MV-4-11 (cell line): ENCODE data around the gene SANBR.
A peak's percentile ranks its signal among the peaks of the same experiment; 100 is the strongest.
"Not testable (repeated sequence)": the region's sequence is repeated elsewhere in the genome, so short reads cannot be mapped to it uniquely, and the experiment has no call there.

Source experiments
- DNase-seq: peaks from one replicate; lab custom pipeline; 2025; lab: John Stamatoyannopoulos, UW

The SANBR gene

DNA sequence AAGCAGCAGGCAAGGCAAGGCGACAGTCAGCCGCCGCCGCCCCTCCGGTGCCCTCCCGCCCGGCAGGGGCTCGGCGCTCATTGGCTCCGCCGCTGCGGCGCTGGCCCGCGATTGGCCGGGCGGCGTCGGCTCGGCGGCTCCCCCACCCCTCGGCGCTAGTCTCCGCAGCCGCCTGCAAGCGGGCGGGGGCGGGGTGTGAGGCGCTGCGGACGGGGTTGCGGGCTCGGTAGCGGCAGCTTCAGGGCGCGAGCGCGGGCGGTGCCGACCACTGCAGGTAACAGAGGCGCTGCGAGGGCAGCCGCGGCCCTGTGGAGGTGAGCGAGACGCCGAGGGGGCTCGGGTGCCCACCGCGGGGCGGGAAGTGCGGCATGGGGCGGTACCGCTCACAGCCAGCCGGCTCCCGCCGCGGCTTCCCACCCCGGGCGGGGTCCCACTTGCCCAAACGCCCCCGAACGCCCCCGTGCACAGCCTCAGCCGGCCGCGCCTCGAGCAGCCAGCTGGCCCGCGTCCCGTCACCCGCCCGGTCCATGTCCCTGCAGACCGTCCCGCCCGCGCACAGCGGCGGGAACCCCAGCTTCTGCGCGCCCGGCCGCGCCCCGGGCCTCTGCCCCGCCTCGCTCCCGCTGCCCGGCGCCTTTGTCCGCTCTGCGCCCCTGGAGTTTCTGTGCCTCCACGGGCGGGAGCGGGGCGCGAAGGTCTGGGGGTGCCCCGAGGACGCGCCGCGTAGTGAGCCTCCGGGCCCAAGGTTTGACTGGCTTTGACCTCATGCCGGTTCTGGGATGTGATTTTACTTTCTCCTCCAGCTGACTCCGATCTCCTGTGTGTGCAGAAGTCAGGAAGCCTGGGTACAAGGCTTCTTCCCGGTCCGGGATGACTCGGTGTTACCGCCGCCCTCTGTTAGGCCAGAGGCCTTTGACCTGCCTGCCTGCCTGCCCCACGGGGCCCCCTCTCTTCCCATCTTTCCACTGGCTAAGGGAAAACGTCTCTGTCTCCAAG lies at the start of gene SANBR:
Gene SANBR, plus strand, starts transcription at position 158 of the 996 bp plus-strand sequence. CDS start 4,480 bp downstream, outside the sequence.
- DNase-seq, result peak; percentile 81

DNA sequence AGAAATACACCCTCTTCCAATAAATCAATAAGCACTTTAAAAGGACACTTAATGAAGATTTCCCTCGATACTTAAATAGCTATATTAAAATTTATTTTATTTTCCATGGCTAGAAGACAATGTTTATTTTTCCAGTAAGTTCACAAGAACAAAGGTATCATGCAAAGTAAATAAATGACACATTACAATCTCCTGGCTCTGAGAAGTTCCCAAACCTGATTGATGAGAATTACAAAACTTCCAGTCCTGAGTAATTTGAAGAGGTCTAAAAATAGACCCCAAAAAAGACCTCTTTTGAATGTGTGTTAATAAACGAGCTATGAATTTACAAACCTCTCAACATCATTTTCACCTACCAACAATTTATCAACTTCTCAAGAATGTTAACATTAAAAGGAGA lies 49.7 kb upstream of the SANBR start:
- DNase-seq, result no peak

DNA sequence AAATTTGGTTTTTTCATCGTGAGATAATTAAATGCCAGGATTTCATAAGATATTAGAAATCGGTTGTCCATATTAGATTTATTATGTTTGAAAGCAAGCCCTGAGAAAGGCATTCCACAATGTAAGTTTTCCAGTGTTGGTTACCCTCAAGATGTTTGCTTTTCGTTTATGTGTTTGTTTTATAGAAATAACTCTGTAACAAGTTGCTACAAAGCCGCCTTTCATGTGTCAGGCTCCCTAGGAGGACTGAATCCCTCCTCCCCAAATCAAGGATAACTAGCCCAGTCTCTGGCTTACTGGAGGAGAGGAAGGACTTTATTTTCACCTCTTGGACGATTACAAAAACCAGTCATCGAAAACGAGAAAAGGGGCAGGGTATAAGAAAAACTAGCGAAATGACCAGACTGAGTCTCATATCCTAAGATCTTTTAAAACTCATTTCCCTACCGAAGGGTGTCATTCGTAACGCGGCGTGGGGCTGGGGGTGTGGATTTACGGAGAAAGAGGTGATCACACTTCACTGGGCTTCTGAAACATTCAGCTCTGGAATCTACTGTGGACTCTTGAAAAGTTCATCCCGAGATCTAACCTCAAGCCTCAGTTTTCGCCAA lies 49.2 kb upstream of the SANBR start:
- DNase-seq, result no peak

DNA sequence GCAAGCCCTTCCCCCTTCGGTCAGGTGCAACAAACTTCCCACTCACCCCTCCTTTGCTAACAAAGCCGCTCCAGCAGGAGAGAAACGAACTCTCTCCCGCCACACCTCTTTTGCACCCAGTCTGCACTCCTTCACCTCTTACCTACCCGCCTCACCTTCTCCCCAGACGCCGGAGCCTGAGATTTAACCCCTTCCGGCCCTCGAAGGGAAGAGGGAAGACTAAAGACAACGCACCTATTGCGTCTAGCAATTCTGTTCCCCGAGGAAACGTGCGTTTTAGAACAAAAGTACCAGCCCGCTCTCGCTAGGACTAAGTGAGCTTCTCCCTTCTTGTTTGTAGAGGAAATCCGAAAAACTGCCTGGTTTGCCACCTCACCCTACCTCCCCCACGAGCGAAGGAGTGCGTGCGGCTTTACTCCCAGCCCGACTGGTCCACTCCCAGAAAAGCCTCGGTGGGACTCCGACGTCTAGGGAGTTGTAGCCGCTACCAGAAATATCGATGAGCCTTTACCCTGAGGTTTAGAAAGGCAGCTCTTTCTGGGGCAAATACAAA lies 48.6 kb upstream of the SANBR start:
- DNase-seq, result peak; percentile 69

DNA sequence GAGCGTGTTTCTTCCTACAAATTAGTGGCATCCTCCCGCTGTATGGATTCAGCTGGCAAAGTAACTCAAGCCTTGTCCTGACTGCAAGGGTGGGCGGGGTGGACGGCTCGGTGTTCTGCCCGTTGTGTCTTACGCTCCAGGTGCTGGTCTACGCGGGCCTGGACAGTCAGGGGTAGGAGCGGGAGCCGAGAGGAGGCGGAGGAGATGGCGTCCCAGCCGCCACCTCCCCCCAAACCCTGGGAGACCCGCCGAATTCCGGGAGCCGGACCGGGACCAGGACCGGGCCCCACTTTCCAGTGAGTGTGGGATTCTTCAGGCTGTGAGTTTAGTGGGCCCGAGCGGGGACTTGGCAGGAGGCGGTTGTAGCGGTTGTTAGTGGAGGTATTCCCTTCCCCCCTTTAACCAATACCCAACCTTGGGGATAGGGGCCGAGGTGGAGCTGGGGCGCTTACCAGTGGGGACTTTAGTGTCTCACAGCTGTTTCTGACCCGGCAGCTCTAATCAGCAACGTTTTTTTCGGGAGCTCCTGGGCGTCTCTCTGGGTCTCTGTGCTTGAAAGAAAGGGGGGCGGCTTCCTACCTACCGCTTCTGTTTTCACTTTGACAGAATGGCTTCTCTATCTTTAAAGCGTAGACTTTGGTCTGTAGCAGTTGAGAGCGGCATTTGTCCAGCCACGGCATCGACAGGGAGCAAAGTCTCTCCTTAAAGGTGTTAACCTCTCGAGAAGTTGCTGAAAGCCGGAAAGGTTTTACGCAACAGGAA lies 47.9 kb upstream of the SANBR start, which contains the start of the genes PEX13 and PUS10:
Gene PEX13, plus strand, starts transcription at position 165 of the 762 bp plus-strand sequence. Its CDS starts 40 bp downstream, at position 205.
Gene PUS10, minus strand, starts transcription at position 700 of the 762 bp plus-strand sequence. CDS start 6,365 bp downstream, outside the sequence.
- peak; percentile 69 for DNase-seq

DNA sequence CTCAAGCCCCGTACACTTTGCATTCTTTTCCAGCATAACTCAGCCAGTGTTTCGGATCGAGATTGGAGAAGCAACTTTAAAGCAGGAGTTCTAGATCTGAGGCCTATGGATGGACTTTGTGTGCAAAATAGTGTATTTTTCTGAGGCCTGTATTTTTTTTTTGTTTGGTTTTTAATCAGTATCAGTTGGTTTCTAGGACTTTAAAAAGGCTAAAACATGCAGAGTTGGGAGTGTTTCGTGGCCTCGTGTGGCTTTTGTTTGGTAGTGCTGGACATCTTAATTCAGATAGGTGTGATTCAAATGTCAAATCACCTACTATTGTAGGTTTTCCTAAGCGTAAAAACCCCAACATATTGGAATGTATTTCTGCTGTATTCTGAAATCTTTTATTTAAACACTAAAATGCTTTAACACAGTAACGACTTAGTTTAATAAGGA lies 47.3 kb upstream of the SANBR start:
- no peak for DNase-seq

DNA sequence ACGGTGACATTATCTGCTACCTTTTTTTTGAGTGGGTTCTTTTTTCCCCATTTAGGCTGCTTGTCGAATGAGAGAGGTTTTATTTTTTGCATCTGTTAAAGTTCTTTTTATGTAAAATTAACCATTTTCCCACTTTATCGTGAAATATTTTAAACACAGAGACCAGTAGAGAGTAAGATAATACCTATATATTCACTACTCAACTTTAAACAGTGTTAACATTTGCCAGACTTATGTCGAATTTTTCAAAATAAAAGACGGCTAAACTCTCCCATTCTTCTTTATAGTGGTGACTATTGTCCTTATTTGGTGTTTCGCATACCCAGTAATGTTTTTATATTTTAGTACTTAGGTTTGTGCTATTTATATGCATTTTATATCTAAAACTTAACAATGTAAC lies 46.9 kb upstream of the SANBR start:
- DNase-seq, result no peak

DNA sequence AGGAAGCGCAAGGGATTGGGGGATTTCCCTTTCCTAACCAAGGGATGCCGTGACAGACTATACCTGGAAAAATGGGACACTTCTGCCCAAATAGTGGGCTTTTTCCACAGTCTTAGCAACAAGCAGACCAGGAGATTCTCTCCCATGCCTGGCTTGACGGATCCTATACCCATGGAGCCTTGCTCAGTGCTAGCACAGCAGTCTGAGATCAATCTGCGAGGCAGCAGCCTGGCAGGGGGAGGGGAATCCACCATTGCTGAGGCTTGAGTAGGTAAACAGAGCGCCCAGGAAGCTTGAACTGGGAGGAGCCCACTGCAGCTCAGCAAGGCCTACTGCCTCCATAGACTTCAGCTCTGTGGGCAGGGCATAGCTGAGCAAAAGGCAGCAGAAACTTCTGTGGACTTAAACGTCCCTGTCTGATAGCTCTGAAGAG lies 44.4 kb upstream of the SANBR start:
- no peak for DNase-seq

DNA sequence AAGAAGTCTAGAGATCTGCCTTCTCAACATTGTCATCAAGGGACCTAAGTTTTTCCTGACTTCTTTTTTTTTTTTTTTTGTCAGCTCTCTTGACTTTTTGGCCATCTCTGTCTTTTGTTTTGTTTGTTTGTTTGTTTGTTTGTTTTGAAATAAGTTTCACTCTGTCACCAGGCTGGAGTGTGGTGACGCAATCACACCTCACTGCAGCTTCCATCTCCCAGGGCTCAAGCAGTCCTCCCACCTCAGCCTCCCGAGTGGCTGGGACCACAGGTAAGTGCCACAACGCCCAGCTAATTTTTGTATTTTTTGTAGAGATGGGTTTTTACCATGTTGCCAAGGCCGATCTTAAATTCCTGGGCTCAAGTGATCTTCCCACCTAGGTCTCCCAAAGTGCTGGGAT lies 42.0 kb upstream of the SANBR start:
- no peak for DNase-seq

DNA sequence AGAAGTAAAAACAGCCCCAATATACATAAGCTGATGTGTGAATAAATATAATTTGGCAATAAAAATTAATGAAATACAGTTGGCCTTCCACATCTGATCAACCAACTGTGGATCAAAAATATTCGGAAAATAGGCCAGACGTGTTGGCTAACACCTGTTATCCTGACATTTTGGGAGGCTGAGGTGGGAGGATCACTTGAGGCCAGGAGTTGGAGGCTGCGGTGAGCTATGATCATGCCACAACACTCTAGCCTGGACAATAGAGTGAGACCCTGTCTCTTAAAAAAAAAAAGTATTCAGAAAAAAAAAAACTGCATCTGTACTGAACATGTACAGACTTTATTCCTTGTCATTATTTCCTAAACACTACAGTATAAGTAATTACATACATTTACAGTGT lies 36.1 kb upstream of the SANBR start:
- DNase-seq, result no peak

DNA sequence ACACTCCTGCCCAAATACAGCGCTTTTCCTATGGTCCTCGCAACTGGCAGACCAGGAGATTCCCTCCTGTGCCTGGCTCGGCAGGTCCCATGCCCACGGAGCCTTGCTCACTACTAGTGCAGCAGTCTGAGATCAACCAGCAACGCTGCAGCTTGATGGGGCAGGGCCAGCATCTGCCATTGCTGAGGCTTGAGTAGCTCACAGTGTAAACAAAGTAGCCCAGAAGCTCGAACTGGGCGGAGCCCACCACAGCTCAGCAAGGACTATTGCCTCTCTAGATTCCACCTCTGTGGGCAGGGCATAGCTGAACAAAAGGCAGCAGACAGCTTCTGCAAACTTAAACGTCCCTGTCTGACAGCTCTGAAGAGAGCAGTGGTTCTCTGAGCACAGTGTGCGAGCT lies 31.1 kb upstream of the SANBR start:
- not testable (repeated sequence) for DNase-seq

DNA sequence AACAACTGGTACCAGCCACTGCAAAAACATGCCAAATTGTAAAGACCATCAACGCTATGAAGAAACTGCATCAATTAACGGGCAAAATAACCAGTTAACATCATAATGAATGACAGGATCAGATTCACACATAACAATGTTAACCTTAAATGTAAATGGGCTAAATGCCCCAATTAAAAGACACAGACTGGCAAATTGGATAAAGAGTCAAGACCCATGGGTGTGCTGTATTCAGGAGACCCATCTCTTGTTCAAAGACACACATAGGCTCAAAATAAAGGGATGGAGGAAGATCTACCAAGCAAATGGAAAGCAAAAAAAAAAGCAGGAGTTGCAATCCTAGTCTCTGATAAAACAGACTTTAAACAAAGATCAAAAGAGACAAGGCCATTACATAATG lies 29.0 kb upstream of the SANBR start:
- not testable (repeated sequence) for DNase-seq

DNA sequence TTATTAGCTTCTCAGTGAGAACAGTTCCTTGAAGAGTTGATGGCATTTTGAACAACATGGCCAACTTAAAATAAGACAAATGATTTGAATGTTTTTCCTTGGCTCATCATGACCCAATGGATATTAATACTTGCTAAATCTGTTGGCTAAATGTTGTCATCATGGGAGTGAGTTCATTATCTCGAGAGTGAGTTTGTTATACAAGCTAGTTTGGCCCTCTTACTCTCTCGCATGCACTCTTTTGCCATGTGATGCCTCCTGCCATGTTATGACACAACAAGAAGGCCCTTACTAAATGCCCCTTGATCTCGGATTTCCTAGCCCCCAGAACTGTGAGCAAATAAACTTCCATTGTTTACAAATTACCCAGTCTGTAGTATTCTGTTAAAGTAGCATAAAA lies 22.9 kb upstream of the SANBR start:
- no peak for DNase-seq

DNA sequence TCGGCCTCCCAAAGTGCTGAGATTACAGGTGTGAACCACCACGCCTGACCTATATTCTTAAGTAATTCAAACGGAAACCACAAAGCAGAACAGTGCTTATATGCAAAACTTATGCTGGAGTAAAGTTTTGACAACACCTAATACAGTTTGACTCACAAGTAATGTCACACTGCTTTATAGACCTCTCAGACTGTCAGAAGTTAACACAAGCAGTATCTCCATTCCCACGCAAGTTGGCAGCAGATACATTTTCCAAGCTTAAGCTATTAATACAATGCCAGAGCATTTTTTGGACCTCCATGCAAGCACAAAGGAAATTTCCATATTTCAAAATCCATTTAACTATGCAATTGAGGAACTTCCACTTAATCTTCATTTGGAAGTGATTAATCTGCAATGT lies 21.0 kb upstream of the SANBR start:
- no peak for DNase-seq

DNA sequence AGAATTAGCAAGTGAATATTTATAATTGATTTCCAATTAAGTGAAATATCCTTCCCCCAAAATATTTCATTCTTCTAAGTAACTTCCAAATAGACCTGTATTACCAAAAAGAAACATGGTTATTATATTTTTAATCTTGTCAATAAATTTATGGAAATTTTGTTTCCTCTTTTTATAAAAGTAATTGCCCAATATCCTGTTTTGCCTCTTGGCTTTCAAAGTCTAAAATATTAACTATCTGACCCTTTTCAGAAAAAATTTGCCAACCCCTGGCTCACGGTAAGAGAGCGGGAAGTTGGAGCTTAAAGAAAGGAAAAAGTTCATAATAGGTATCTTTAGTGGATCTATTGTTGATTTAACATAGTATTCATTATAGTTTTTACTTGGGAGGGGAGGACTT lies 20.4 kb upstream of the SANBR start:
- DNase-seq, result no peak

DNA sequence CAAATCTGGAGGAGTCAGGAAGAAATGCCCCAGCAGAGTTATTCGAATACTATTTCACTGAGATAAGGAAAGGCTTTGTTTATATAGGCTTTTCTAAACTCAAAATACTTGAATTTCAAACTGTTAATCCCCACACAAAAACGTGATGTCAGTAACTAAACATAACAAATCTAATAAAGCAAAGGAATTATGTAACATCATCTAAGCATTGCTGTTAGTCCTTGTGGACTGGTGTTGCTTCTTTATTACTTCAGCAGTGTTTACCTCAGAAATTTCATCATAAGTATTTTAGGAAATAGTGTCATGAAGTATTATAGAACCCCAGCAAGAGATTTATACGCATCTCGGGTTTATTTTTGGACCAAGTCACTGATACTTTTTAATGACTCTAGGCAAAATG lies 19.7 kb upstream of the SANBR start:
- DNase-seq, result no peak

DNA sequence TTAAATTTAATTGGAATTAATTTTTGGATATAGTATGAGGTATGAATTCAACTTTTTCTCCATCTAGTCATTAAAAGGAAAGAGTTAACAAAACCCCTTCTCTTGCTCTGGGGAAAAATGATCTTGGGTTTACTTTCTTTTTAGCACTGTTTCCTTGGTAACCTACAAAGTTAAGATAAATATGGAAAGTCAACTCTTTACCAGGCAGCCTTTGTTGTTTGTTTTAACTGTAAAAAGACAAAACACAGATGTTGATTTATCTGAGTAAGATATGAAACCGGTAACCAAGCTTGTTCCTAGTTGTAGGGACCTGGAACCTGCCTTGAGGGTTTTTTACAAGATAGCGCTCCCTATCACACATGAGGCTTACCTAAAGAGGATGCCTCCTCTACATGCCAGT lies 10.1 kb upstream of the SANBR start:
- no peak for DNase-seq

DNA sequence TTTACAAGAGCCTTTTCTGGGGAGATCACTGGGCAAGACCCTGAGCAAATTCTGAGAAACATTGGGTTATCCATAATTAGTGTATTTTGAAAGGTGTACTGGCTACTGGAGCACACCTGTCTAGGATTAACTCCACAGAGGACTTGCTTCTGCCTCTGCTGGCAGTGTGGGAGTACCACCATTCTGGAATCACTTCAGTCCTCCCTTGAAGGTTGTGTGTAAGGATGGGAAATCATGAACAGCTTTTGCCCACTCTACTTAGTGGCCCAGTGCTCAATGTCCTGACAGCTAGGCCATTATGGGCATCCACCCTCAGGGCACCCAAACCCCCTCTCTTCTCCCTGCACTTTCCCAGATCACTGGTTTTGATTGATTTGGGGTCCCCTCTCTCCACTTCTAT lies 8.1 kb upstream of the SANBR start:
- DNase-seq, result no peak

DNA sequence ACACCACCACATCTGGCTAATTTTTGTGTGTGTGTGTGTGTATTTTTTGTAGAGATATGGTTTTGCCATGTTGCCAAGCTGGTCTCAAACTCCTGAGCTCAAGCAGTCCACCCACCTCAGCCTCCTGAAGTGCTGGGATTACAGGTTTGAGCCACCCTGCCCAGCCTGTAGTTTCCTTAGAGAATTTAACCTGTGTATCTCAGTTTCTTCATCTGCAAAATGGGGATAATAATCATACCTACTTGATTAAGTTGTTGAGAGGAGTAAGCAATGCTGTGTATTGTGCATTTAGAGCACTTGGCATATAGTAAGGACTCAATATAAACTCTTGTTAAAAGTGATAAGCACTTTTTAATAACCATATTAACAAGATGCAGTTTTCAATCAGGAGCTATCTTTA lies 6.3 kb upstream of the SANBR start:
- DNase-seq, result no peak

DNA sequence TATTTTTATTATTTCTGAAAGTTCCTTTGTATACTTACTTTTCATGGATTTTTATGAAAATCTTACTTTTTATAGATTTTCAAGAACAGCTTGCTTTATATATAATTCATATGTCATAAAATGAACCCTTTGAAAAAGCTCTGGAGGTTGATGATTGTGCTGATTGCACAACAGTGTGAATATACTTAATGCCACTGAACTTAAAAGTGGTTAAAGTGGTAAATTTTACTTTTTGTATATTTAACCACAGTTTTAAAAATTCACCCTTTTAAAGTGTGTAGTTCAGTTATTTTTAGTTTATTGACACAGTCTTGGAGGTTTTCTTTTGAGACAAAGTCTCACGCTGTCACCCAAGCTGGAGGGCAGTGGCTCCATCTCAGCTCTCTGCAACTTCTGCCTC lies 8.4 kb downstream of the SANBR start:
- peak; percentile 77 for DNase-seq

DNA sequence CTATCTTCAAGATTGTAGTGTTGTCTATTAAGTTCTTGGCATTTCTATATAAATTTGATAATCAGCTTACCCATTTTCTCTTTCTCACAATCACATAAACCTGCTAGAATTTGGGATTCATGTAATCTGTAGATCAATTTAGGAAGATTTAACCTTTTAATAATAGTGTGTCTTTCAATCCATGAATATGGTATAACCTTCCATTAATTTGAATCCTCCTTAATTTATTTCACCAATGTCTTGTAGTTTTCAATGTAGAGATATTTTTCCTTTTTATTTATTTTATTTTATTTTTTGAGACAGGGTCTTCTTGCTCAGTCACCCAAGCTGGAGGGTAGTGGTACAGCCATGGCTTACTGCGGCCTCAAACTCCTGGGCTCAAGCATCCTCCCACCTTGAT lies 20.2 kb downstream of the SANBR start:
- DNase-seq, result no peak

DNA sequence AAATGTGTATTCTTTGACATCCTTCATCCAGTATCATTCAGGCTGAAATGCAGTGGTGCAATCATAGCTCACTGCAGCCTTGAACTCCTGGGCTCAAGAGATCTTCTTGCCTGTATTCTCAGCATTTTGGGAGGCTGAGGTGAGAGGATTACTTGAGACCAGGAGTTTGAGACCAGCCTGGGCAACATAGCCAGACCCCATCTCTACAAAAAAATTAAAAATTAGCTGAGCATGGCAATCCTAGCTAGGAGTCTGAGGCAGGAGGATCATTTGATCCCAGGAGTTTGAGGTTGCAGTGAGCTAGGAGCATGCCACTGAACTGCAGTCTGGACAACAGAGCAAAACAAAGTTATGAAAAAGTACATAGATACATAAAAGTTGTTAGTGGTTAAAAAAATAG lies 24.1 kb downstream of the SANBR start:
- DNase-seq, result no peak
